ENCODE data around the gene MCHR1.
A peak's percentile ranks its signal among the peaks of the same experiment; 100 is the strongest.

MCHR1 gene

GRCh38 chr22:40679249-40679963 lies at the start of gene MCHR1:
TSS of gene MCHR1 (plus strand) at chr22:40679484. CDS start at chr22:40679653, 169 bp downstream.
- DNase-seq (ENCODE audit: low read depth), result no peak
- TF ChIP-seq CTCF (IDR thresholded peaks at IDR 0.05; ENCODE audit: low read length, missing control alignments), result no peak
- peak within 1 kb of the TSS; percentile 34 for H3K4me3 ChIP-seq (replicated peaks; ENCODE audit: low read depth, low read length)

GRCh38 chr22:40631925-40632324 lies 47.4 kb upstream of the MCHR1 start:
- no peak for TF ChIP-seq CTCF (IDR thresholded peaks at IDR 0.05; ENCODE audit: low read length, missing control alignments)
- no peak overlapping the region for H3K4me3 ChIP-seq (replicated peaks; ENCODE audit: low read depth, low read length)
- DNase-seq (ENCODE audit: low read depth), result no peak

GRCh38 chr22:40633036-40633435 lies 46.2 kb upstream of the MCHR1 start:
- no peak for DNase-seq (ENCODE audit: low read depth)
- H3K4me3 ChIP-seq (replicated peaks; ENCODE audit: low read depth, low read length), result no peak overlapping the region
- TF ChIP-seq CTCF (IDR thresholded peaks at IDR 0.05; ENCODE audit: low read length, missing control alignments), result no peak

- no peak for DNase-seq (ENCODE audit: low read depth)
- TF ChIP-seq CTCF (IDR thresholded peaks at IDR 0.05; ENCODE audit: low read length, missing control alignments), result no peak
- peak overlapping the region; percentile 74 for H3K4me3 ChIP-seq (replicated peaks; ENCODE audit: low read depth, low read length)
Measured at GRCh38 chr22:40634119-40634903, 45.0 kb upstream of the MCHR1 start.

GRCh38 chr22:40635043-40635939 lies 44.0 kb upstream of the MCHR1 start:
- peak; percentile 52 for DNase-seq (ENCODE audit: low read depth)
- H3K4me3 ChIP-seq (replicated peaks; ENCODE audit: low read depth, low read length), result peak overlapping the region; percentile 74
- TF ChIP-seq CTCF (IDR thresholded peaks at IDR 0.05; ENCODE audit: low read length, missing control alignments), result no peak

GRCh38 chr22:40635940-40636379 lies 43.3 kb upstream of the MCHR1 start:
- no peak for DNase-seq (ENCODE audit: low read depth)
- H3K4me3 ChIP-seq (replicated peaks; ENCODE audit: low read depth, low read length), result peak overlapping the region; percentile 74
- no peak for TF ChIP-seq CTCF (IDR thresholded peaks at IDR 0.05; ENCODE audit: low read length, missing control alignments)

All from fibroblast of pulmonary artery (primary cell).